Breast epithelium (tissue), 3 donors: Measurements from ENCODE around the gene DNAJC3.

Source experiments
- CTCF ChIP-seq, 3 donors: fragments of 450-650 bp; IDR thresholded peaks; one replicate each; pipeline ENCODE4 v1.5.1; 2016 to 2017; ENCODE audit warnings: antibody characterized with exemption in 3 of 3, mild to moderate bottlenecking in 3 of 3, moderate library complexity in 3 of 3
- POLR2A ChIP-seq: fragments of 450-650 bp; IDR thresholded peaks from one replicate; pipeline ENCODE4 v1.6.1; 2016; ENCODE audit warnings: antibody characterized with exemption, mild to moderate bottlenecking, moderate library complexity

- no peak for TF ChIP-seq CTCF (IDR thresholded peaks at IDR 0.05)
- no peak for TF ChIP-seq POLR2A
Observed at GRCh38 chr13:95728957-95729356, 52.0 kb downstream of the DNAJC3 start.
